Measurements from ENCODE around the gene SAMD4A.
A peak's percentile ranks its signal among the peaks of the same experiment; 100 is the strongest.

The SAMD4A gene

GRCh38 chr14:54763761-54764160 is 196.8 kb downstream of the SAMD4A start:
- DNase-seq (ENCODE audit: low read depth), result no peak

- DNase-seq (ENCODE audit: low read depth), result no peak
These were observed 199.6 kb downstream of the SAMD4A start for GRCh38 chr14:54766276-54767138.

DNA sequence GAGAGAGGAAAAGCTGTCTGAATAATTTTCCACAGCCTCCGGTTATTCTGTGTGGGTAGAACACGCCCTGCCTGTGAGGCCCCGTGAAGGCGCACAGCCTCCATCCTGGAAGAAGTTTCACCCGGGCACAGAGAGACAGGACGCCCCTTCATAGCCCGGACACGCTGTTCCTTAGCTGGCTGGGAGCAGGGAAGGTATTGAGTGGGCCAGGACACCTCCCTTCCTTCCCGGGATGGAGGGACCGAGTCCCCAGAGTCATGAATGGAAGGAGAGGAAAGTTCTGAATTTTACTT is 200.2 kb downstream of the SAMD4A start:
- no peak for DNase-seq (ENCODE audit: low read depth)

DNA sequence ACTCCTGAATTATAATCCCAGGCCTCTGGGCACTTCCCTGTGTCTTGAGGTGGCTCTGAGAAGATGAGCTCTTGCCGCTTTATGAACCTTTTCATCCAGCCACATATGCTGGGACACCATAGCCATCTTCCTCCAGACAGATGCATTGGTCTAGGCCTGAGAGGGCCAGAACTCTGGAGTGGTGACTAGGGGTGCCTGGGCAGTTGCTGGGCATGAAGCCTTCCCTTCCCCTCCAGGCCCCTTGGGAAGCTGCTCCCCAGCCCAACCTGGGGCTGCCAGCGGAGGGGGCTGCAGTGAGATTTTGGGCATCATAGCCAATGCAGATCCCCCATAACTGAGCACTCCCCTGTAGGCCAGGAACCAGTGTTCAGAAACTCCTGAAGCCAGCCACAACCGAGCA is 200.5 kb downstream of the SAMD4A start:
- DNase-seq (ENCODE audit: low read depth), result no peak

- no peak for DNase-seq (ENCODE audit: low read depth)
These were observed 201.7 kb downstream of the SAMD4A start for GRCh38 chr14:54768501-54769129.

- DNase-seq (ENCODE audit: low read depth), result no peak
These were observed 203.3 kb downstream of the SAMD4A start for GRCh38 chr14:54769951-54770863.

GRCh38 chr14:54771411-54772027 is 204.6 kb downstream of the SAMD4A start:
- DNase-seq (ENCODE audit: low read depth), result no peak

GRCh38 chr14:54772451-54772881 is 205.5 kb downstream of the SAMD4A start:
- no peak for DNase-seq (ENCODE audit: low read depth)

DNA sequence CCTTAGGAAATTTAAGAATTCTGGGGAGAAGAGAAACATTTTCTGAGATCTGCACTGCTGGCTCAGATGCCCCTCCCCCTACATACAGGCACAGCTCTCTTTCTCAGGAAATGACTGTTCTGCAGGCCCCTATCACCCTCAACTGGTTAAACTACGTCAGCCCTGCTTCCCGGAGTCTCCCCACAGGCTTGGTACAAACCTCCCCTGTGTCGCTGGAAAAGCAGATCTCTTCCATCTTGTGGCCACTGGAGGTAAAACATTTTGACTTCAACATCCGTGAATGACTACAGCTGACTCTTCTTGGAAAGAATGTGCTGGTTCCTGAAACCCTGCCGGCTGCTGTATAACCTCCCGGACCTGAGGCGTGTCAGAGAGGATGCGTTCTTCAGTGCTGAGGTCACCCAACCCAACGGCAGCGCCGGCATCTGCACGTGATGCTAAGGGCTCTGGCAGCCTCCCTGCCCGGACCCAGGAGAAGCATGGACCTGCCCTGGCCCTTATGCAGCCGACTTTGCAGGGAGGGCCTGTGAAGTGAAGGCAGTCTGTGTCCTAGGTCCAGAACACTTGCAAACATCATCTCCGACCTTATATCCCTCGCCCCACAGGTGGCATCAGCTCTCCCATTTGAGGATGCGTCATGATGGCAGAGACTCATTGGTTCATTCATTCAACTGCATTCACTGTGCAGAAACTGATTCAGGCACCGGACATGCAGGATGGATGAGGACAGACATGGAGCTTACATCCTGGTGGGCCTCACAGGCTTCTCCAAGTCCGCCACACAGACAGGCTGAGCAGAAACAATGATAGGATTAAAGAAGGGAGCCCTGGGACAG is 206.5 kb downstream of the SAMD4A start:
- peak; percentile 32 for DNase-seq (ENCODE audit: low read depth)

GRCh38 chr14:54774824-54775223 is 207.9 kb downstream of the SAMD4A start:
- no peak for DNase-seq (ENCODE audit: low read depth)

DNA sequence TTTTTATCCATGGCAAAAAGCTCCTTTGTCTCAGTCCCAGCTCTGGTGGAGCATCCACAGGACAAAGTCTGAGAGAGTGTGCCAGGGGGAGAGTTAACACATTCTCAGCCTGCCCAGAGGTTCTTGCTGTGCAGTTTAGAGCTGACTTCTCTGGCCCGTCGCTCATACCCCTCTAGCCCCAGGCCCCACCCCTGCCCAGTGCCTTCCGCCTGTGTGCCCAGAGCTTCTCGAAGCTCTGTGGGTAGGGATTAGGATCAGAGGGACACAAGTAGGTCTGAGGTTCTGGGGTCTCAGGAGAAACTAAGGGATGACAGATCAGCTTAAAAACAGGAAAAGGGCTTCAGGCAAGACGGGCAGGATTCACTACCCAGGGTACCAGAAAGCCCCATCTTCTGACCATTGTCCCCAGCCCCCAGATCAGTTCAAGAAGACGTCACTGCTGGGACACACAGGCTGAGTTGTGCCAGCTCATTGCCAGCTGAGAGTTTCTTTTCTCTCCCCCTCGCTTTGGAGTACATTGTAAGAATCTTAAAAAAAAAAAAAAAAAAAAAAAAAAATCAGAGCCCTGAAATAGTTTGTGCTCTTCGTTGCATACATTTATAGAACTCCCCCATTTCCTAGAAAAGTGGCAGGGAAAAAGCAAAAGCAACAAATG is 208.7 kb downstream of the SAMD4A start:
- DNase-seq (ENCODE audit: low read depth), result no peak

GRCh38 chr14:54776361-54777001 is 209.6 kb downstream of the SAMD4A start:
- no peak for DNase-seq (ENCODE audit: low read depth)

GRCh38 chr14:54777395-54777794 is 210.5 kb downstream of the SAMD4A start:
- no peak for DNase-seq (ENCODE audit: low read depth)

DNA sequence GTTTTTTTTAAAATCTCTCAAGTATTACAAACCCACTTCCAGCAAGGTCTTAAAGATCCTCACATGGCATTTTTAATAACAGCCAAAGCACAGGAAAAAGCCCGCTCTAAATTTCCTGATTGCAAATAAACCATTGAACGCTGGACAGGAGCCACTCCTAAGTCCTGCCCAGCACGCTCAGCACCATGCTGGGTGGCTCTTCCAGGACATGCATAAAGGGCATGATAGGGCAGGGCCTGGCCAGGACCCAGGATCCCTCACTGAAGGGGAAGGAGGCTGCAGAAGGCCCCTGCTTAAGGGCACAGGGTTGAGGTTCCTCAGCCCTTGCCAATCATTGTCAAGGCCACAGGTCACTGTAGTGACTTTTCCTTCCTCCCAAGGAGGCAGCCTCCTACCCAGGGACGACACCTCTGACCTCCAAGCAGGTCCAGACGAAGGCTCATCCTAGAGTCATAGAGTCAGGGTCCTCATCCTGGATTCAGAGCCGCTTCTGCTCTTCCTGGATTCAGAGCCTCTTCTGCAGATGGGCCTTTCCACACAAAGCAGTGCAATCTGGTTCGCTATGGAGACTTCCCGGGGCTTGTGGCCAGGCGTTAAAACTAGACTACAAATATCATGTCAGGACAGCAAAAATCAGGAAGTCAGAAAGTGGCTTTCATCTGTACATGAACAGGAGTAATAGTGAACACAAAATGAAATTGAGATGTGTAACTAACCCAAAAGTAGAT is 211.9 kb downstream of the SAMD4A start:
- no peak for DNase-seq (ENCODE audit: low read depth)

DNA sequence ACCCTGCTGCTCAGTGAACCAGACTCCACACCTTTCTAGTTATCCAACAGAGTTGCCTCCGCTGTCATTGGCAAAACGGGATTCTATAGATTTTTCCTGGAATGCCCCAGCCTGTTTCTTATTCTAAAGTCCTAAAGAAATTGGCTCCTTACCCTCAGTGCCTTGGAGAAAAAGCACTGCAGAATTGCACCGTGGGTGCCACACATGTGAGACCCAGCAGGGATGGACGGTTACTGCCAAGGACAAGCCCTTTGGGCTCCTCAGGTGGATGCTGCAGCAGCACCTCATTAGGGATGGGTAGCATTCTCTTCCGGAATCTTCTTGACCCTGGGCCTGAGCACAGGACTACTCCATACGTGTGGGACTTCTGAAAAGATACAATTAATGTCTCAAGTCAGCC is 214.2 kb downstream of the SAMD4A start:
- DNase-seq (ENCODE audit: low read depth), result no peak

- DNase-seq (ENCODE audit: low read depth), result no peak
These were observed 215.2 kb downstream of the SAMD4A start for GRCh38 chr14:54781961-54782750.

DNA sequence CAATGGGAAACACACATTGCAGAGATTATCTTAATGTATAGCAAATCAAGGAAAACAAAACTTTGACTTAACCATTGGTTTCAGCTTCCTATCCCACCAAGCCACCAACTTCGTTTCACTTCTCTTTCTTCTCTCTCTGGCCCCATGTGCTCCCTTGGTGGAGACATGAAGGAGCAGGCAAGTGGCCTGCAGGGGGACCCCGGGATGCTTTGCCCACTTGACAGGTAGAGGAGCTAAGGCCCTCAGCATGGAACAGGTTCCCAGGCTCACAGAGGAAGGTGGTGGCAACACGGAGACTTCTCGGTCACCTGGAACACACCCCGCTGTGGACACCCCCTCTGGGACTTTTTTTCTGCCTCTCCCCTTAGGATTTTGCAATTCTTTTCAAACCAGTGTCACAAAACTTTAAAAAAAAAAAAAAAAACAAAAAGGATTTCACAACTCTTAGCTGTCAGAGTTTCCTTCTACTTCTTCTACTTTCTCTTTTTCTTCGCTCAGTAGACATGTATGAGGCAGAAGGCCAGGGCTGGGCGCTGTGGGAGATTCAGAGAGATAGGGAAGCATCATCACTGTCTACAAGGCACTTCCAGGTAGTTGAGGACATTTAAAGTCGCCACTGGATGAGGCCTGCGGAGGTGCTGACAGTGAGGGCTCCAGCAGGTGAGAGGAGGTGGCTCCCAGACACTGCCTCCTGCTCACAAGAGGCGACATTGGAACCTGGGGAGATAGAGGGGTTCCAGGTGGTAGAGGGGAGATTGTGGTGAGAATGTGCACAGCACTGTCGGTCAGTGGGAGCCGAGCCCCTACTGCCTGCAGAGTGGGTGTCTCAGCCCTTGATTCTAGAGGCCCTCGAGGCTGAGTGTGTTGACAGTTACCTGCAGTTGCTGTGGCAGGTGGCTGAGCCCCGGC is 216.1 kb downstream of the SAMD4A start:
- DNase-seq (ENCODE audit: low read depth), result no peak

DNA sequence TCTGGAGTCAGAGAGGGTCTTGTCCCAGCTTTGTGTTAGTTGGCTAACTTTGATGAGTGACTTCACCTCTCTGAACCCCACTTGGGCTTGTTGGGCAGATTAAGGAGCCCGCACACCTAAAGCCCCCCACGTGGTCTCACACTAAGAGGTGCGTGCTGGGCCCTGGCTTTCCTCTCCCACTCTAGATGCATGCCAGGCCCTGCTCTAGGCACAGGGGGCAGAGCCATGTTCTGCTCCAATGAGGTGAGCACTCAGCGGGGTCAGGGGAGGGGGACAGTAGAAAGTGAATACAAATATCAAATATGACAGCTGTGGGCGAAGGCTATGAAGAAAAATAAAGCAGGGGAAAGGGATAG is 216.7 kb downstream of the SAMD4A start:
- no peak for DNase-seq (ENCODE audit: low read depth)
